Measurements from ENCODE around the gene ZNF282.
"Not testable (repeated sequence)": the region's sequence is repeated elsewhere in the genome, so short reads cannot be mapped to it uniquely, and the experiment has no call there.

The ZNF282 gene

DNA sequence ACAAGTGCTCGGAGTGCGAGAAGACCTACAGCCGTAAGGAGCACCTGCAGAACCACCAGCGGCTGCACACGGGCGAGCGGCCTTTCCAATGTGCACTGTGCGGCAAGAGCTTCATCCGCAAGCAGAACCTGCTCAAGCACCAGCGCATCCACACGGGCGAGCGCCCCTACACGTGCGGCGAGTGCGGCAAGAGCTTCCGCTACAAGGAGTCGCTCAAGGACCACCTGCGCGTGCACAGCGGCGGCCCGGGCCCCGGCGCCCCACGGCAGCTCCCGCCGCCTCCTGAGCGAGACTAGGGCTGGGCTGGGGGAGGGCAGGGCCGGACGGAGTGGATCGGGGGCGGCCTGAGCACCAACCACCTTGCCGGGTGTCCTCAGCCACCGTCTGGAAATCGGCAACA is 29.0 kb downstream of the ZNF282 start:
- no peak for DNase-seq (ENCODE audit: low read depth)

DNA sequence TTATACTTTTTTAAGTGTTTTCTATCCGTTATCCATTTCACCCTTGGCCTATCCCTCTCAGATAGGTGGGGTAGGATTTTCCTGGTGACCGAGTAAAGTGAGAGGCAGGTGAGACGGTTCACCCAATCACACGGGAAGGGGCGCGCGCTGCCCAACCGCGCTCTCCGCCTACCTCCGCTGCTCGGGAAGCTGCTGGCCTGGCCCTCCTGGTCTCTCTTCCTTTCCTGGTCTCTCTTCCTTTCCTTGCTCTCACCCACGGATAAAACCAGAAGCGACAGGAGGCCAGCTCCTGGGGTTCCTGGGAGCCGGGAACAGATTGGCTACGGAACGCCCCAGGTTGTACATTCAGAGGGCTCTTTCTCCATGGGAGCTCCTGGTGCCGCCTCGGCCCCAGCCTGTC is 29.8 kb downstream of the ZNF282 start:
- no peak for DNase-seq (ENCODE audit: low read depth)

DNA sequence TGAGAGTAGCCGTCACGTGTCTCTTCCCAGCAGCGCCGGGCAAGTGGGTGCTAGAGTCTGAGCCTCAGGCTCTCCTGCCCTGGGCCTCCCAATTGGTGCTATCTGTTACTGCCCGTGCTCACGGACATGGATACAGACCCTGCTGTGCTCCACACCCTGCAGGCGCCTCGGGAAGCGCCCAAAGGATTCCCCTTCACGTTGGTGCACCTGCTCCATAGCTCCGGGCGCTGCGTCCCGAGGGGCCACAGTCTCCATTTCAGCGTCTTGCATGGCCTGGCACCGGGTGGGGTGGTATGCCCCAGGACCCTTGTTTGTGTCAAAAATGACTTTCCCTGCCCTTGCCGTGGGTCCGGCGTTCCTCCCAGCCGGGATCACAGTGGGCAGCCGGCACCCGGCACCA is 30.3 kb downstream of the ZNF282 start:
- DNase-seq (ENCODE audit: low read depth) = no peak

DNA sequence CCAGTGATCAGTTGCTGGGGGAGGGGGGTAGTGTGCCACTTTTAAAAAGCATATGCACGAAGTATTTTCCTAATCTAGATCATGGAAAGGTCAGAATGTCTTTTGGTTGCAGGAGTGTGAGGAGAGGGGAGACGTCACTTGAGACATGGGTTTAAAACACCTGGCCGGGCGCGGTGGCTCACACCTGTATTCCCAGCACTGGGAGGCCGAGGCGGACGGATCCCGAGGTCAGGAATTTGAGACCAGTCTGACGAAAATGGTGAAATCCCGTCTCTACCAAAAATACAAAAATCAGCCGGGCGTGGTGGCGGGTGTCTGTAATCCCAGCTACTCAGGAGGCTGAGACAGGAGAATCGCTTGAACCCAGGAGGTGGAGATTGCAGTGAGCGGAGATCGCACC is 31.0 kb downstream of the ZNF282 start:
- DNase-seq (ENCODE audit: low read depth) = not testable (repeated sequence)

DNA sequence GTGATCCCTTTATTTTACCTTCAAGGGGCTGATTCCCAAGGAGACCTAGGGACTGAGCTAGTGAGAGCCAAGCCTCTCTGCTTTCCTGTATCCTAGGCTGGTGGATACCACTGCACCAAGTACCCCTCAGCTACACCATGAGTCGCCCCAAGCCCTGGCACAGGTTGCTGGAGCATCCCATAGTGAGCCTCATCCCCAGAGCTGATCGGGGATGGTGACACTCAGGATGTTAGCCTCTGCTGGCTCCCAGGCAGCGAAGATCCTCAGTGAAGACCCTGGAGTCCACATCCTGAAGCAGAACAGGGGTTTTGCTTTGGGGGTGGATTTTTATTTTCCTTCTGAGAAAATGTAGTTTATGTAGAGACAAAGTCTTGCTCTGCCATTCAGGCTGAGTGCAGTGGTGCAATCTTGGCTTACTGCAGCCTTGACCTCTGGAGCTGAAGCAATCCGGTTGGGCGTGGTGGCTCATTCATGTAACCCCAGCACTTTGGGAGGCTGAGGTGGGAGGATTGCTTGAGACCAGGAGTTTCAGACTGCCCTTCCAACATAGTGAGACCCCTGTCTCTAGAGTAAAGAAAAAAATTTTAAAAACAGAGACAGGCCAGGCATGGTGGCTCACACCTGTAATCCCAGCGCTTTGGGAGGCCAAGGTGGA is 31.6 kb downstream of the ZNF282 start:
- no peak for DNase-seq (ENCODE audit: low read depth)

DNA sequence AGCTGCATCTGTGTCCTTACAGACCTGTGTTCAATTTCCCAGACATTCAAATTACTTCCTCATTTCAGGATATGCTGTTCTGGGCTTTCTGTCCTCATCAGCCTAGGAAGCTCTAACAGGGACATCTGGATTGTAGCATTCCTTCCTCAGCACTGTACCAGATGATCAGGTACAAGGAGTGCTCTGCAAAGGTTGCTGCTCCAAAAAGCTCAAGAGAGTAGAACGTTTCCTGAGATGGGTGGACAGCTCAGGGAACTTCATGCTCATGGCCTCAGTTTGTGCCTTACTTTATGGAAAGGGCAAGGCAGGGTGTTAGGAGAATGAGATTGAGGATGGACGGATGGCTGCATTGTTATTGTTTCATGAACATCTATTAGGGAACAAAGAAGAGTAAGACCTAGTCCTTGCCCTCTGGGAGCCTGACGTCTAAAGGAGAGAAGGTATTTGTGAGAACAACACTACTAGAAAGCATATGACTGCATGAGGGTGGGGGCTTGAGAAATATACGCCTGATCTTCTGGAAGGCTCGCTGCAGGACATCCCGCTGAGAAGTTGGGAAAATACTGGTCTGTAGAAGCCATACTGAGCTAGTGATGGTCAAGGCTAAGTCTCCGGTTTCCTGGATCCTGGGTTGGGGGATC is 33.6 kb downstream of the ZNF282 start:
- DNase-seq (ENCODE audit: low read depth) = no peak

DNA sequence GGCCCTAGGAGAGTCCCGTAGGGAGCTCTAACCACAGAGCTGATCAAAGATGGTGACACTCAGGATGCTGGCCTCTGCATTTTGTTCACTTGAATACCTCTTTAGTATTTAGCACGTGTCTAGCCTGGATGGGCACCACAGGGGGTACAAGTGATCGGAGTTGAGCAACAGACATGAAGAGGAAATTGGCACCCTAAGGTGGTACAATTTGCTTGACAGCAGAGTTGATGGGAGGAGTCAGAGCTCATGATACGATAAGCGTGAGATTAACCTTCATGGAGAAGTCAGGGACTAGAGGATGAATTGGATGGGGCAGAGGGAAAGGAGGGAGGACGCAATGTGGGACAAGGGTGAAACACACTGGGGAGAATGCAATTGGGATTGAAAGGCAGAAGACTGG is 34.2 kb downstream of the ZNF282 start:
- DNase-seq (ENCODE audit: low read depth) = no peak

DNA sequence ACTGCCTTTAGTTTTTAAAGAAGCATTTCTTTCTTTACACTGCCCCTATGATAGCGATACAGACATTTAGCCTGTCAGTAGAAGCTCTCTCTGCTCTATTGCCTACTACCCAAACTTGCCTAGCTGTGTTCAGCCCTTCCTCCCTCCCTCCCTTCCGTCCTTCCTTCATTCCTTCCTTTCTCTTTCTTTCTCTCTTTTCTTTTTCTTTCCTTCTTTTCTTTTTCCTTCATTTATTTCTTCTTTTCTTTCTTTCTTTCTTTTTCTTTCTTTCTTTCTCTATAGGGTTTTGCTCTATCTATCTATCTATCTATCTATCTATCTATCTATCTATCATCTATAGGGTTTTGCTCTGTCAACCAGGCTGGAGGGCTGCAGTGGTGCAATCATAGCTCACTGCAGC is 37.0 kb downstream of the ZNF282 start:
- DNase-seq (ENCODE audit: low read depth) = no peak

DNA sequence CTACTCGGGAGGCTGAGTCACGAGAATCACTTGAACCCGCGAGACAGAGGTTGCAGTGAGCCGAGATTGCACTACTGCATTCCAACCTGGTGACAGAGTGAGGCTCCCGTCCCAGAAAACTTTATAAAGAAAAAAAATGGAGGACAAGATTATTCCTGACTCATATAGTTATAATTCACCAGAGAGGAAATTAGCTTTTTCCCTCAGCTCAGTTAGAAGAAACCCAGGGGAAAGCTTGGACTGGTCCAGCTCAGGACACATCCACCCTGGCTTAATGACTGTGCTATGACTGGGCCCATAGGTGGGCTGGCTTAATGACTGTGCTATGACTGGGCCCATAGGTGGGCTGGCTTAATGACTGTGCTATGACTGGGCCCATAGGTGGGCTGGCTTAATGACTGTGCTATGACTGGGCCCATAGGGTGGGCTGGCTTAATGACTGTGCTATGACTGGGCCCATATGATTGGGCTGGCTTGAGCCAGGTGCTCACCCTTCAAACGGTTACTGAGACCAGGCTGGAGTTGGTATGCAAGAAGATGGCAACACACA is 38.4 kb downstream of the ZNF282 start:
- peak; percentile 95 for DNase-seq (ENCODE audit: low read depth)

DNA sequence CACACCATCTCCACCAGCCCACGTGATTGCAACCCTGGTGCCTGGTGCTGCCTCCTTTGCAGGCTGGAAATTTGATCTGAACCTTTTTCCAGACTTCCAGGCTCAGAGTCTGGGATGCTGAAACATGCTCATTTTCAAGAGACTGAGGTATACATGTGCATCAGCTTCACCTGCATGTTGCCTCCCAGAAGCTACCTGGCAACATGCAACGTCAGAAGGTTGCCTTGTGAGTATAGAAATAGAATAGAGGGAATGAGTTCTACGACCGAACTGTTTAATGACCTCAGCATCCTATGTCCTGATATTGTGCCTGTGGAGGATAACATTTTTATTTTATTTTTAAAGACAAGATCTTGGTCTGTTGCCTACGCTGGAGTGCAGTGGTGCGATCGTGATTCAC is 42.2 kb downstream of the ZNF282 start:
- DNase-seq (ENCODE audit: low read depth) = no peak

DNA sequence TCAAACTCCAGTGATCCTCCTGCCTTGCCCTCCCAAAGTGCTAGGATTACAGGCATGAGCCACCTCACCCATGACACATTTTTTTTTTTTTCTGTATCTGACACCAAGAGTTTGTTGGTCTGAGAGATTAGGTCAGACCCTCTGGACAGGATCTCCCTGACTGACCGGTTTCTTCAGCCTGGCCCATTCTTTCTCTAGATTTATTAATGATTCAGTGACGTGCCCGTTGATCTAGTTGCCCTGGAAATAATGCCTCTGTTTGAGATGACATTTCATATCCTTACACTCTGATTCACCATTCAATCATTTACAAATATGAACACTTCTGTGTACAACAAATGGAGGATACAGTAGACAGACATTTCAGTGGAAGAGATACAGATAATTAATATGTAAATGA is 42.7 kb downstream of the ZNF282 start:
- no peak for DNase-seq (ENCODE audit: low read depth)

DNA sequence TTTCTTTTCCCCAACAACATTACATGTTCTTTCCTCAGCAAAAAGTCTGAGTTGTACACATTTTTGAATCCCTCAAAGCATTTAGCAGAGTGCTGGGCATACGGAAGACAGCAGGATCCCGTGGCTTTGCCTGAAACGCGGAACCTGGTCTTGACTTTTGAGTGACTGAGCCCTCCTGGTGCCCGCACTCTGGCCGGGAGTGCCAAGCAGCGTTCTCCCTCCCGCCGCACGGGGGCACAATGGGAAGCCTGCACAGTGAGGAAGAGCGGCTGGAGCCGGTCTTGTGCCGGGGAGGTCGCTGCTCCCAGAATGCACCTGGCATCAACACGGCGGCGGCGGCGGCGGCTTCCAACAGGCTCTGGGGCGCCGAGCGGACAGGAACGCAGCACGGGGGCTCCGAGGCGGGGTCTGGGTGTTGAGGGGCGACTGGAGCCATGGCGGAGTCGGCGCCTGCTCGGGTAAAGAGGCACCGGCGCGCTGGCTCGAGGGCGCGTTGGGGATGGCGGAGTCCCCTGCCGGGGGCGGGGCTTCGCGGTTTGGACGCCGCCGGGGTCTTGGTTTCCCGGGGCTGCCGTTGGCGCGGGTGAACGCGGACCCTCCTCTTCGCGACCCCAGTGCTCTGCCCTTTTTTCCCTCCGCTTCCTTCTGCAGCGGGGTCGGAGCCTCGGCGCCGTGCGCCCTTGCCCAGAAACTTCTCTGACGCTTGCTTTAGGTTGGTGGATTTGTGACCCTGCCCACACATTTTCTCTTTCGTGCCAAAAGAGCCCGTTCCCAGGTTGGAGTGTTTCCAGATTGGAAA is 44.2 kb downstream of the ZNF282 start, which contains the start of gene ZNF212:
Gene ZNF212 (plus strand): TSS at position 307 of the 799 bp plus-strand sequence. CDS start 128 bp downstream, at position 435.
- peak; percentile 89 for DNase-seq (ENCODE audit: low read depth)

DNA sequence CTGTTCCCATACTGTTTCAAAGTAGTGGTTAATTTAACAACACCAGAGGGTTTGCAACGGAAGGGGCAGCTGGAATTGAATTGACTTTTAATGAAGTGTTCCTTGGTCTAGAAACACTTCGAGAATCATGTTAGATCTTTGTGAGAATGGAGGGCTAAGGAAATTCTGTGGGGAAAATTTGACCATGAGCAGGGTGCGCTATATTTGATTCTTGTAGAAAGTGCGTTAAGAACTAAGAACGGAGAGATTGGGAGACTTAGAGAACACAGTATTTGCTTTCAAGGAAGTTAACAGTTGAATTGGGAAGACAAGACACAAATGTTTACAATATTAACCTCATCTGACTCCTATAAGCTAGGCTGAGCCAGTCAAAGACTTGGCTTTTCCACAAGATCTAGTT is 45.3 kb downstream of the ZNF282 start:
- DNase-seq (ENCODE audit: low read depth) = no peak

DNA sequence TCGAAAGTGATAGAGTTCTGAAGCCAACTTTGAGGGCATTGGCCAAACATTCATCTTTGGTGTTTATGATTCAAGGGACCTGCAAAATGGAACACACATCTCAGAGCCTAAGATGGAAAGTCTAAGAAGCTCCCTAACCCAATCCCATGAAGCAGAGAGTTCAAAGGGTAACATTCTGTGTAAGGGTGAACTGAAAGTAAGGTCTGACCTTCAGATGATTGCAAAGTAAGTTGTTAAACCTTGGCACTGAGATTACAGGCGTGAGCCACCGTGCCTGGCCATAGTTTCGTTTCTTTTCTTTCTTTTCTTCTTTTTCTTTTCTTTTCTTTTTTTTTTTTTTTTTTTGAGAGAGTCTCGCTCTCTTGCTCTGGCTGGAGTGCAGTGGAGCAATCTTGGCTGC is 46.4 kb downstream of the ZNF282 start:
- no peak for DNase-seq (ENCODE audit: low read depth)

DNA sequence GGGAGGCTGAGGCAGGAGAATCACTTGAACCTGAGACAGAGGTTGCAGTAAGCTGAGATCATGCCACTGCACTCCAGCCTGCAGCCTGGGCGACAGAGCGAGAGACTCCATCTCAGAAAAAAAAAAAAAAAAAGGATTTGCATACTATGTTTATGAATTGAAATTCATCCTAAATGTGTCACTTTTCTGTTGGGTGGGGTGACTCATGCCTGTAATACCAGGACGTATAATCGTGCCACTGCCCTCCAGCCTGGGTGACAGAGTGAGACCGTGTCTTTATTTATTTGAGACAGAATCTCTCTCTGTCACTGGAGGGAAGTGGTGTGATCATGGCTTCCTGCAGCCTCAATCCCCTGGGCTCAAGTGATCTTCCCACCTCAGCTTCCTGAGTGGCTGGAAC is 49.9 kb downstream of the ZNF282 start:
- DNase-seq (ENCODE audit: low read depth) = peak; percentile 77

DNA sequence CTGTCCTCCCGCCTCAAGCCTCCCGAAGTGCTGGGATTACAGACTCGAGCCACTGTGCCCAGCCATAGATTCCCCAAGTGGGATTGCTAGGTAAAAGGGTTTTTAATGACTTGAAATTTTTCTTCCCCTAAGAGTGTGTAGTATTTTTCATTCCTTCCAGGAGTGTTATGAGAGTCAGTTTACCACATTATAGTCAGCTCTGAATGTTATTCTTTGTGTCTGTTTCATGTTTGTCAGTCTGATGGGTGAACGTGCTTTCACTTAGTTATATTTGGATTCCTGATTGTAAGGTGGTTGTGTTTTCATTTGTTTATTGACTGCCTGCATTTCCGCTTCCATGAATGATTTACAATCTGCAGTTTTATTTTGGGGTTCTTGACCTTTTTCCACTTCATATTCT is 50.4 kb downstream of the ZNF282 start:
- no peak for DNase-seq (ENCODE audit: low read depth)

DNA sequence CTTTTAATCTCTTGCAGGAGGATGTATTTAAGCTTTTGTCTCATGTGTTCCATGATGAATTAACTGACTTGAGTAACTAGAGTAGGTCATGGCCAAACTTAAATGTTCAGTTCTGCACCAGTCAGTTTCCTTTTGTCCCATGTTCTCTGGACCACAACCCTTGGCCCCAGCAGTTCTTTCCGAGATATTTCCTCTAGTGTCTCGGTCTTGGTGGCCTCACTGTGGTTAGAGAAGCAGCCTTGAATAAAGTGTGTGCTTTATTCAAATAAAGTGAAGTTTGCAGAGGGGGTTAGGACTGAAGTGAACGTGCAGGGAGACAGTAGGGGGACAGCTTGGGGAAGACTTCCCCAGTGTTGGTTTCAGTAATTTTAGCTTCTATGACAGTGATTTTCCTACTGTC is 53.4 kb downstream of the ZNF282 start:
- no peak for DNase-seq (ENCODE audit: low read depth)

DNA sequence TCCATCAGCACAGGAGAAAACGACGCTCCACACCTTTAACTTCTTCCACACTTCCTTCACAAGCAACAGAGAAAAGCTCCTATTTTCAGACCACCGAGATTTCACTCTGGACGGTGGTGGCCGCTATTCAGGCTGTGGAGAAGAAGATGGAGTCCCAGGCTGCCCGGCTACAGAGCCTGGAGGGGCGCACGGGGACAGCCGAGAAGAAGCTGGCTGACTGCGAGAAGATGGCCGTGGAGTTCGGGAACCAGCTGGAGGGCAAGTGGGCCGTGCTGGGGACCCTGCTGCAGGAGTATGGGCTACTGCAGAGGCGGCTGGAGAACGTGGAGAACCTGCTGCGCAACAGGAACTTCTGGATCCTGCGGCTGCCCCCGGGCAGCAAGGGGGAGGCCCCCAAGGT is 54.8 kb downstream of the ZNF282 start:
- not testable (repeated sequence) for DNase-seq (ENCODE audit: low read depth)

DNA sequence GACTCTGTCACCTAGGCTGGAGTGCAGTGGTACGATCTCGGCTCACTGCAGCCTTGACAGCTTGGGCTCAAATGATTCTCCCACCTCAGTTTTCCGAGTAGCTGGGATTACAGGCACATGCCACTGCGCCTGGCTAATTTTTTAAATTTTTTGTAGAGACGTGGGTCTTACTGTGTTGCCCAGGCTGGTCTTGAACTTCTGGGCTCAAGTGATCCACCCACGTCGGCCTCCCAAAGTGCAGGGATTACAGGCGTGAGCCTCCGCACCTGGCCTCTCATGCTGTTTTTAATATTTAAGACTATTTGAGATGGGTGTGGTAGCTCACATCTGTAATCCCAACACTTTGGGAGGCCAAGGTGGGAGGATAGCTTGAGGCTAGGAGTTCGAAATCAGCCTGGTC is 56.2 kb downstream of the ZNF282 start:
- not testable (repeated sequence) for DNase-seq (ENCODE audit: low read depth)

DNA sequence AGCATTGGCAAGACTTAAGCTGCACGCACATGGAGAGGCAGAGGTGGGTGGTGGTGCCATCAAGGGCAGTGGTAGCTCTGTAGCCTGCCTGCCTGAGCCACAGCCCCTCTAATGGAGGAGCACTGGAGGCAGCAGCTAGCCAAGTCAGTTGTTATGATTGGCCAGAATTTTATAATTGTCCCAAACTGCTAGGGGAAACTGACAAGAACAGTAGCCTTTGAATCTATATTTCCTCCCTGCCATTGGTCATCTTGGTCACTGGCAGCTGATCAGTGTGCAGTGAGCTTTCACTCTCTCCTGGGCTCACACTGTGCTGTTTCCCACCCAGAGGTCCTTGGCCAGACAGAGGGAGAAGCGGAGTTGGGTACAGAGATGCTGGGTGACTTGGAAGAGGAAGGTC is 57.0 kb downstream of the ZNF282 start:
- DNase-seq (ENCODE audit: low read depth) = no peak

DNA sequence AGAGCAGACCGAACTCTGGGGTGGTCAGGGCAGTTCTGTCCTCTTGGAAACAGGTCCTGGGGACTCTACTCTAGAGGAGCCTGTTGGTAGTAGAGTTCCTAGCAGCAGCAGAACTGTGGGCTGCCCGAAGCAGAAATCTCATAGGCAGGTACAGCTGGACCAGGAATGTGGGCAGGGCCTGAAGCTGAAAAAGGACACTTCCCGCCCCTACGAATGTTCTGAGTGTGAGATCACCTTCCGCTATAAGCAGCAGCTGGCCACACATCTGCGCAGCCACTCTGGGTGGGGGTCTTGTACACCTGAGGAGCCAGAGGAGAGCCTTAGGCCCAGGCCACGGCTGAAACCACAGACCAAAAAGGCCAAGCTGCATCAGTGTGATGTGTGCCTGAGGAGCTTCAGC is 58.3 kb downstream of the ZNF282 start:
- DNase-seq (ENCODE audit: low read depth) = no peak

DNA sequence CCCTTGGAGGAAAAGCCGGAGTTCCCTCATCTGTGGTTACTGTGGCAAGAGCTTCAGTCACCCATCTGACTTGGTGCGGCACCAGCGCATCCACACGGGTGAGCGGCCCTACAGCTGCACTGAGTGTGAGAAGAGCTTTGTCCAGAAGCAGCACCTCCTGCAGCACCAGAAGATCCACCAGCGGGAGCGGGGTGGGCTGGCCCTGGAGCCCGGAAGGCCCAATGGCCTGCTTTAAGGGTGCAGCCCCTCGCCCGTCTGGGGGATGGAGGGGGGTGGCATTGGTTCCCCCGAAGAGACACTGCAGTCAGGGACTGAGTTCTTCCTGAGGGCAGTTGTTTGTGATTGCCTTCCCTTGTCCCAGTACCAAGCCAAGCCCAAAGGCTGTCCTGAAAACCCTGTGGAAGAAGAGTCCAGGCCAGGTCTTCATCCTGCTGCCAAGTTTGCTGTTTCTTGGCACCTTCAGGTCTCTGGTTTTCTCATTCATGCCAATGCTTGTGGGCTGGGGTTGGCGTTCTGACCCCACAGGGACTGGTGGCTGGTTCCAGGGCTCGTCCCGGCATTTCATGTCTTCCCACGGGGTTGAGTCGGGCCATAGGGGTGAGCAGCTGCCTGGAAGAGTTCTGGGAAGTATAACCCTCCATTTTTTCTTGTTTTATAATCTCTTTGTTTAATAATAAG is 59.0 kb downstream of the ZNF282 start:
- no peak for DNase-seq (ENCODE audit: low read depth)

Measured in EH (cell line).